ENCODE measurements around the gene CARMIL1.

GRCh38 chr6:25504661-25505060, 225.5 kb downstream of the CARMIL1 start:
- TF ChIP-seq EZH2phosphoT487 (IDR thresholded peaks at IDR 0.05; ENCODE audit: borderline replicate concordance) (no peak), CTCF (conservative IDR thresholded peaks at IDR 0.05; ENCODE audit: low read length) (no peak)
